Jurkat, Clone E6-1 (cell line): ENCODE results near the gene PPIC.
"Not testable (repeated sequence)": the region's sequence is repeated elsewhere in the genome, so short reads cannot be mapped to it uniquely, and the experiment has no call there.

Source experiments
- DNase-seq: peaks from one replicate; pipeline ENCODE4 v3.0.0-alpha.2; 2011; ENCODE audit warnings: low read depth, low spot score
- H3K4me3 ChIP-seq: 2 replicates; pipeline ENCODE4 v1.5.1; 2011; ENCODE audit warnings: mild to moderate bottlenecking, low read length, control low read depth, moderate library complexity

The PPIC gene

DNA sequence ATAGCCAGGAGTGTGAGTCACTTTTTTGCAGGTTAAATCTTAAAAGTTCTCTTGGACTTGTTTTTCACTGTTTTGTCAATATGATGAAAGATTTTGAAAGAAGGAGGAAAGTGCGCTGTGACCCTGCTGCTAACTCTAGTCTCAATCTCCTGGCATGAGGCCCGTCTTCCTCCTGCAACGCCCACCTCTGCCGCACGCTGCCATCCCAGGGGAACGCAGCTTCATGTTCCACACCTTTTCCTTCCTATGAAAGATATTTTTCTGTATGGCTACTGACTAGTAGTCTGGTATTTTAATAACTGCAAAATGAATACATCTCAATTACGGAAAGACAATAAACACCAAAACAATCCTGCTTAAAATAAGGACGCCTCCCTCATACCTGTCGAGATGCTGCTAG, 8.3 kb downstream of the PPIC start:
- DNase-seq, result no peak
- H3K4me3 ChIP-seq, result no peak overlapping the region

DNA sequence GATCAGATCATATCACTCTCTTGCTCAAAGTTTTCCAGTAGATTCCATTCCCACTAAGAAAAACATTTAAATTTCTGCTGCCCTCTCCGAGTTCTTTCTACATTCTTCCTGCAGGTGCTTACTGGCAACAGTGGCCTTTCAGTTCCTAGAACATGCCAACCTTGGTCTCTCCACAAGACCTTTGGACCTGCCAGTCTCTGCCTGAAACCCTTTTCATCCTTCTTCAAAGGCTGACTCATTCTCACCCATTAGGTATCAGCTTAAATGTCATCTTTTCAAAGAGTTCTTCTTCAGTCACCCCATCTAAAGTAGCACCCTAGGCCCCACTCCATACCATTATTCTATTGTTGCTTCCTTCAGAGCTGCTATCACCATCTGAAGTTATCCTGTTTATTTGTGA, 21.8 kb downstream of the PPIC start:
- no peak overlapping the region for H3K4me3 ChIP-seq
- no peak for DNase-seq

DNA sequence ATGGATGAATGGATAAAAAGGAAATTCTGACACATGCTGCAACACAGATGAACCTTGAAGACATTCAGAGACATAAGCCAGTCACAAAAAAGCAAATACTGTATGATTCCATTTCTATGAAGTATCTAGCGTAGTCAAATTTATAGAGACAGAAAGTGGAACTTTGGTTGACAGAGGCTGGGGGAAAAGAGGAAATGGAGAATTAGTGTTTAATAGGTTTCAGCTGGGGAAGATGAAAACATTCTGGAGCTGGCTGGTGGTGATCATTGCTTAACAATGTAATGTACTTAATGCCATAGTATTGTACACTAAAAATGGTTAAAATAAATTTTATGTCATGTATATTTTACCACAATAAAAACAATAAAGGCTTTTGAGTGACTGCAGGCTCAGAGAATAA, 24.2 kb downstream of the PPIC start:
- no peak for DNase-seq
- no peak overlapping the region for H3K4me3 ChIP-seq

DNA sequence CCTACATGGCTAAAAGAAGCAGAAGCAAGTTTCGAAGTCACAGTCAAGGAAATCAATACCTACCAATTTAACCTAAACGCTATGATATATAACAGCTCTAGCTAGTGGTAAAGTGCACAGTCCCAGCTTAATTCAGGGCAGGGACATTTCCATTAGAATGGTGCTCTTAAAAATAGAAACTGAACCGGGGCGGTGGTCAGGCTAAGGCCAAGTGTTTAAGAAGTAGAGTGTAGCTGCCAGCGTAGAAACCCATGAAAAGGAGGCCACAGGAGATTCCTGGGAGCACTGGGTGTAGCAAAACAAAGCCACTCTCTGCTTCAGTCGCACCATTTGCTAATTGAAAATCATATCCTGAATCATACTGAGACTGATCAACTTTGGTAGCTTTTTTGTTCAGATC, 28.8 kb downstream of the PPIC start:
- DNase-seq, result no peak
- no peak overlapping the region for H3K4me3 ChIP-seq

DNA sequence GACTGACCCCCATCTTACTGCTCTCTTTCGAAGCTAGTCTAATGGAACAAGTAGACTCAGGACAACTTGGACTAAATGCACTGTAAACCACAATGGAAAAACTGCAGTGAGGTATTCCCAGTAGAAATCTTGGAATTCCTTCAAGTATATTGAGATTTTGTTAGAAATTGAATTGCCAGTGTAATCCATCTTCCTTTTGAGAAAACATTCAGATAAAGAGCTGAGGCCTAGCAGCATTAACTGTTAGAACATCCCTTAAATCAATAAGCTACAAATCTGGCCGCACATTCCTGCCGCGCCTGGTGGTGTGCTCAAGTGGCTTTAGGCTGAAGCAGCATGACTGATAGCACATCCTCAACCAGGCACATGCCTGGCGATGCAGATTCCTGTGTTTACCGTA, 29.3 kb downstream of the PPIC start:
- DNase-seq, result no peak

DNA sequence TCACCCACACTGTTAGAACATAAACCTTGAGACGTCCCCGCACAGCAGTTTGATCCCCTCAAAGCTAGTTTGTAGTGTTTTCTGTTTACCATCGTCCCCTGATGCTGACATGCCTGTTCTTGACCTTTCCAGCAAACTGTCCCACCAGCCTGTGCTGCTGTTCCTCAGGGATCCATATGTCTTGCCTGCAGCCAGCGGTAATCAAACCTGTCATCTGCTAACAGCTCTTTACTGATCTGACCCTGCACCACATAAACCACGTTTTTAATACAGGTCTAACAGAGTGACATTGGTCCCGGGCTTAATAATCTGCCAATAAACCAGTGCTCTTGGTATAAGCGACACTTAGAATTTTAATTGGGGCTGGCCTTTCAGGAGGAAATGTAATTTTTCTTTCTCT, 34.7 kb downstream of the PPIC start:
- no peak for DNase-seq

More for the DNA sequence above, 29.3 kb downstream of the PPIC start:
- no peak overlapping the region for H3K4me3 ChIP-seq

DNA sequence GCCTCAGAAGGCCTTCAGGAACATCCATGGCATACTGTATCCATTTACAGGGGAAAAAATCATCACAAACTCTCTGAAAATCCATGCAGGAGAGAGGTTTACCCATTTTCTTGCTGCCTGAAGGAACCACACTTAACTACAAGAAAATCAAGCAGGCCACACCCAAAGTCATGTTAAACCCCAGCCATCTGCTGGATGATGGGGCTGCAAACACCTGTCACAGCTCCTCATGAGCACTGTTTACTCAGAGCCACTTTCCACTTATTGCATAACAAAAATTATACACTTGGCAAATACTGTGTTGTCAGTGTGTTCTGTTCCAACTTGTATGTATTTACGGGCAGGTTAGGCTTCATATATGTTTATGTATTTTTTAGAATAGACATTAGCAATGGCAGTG, 35.8 kb downstream of the PPIC start:
- DNase-seq, result no peak
- H3K4me3 ChIP-seq, result no peak overlapping the region

More for the DNA sequence above, 34.7 kb downstream of the PPIC start:
- H3K4me3 ChIP-seq, result no peak overlapping the region

DNA sequence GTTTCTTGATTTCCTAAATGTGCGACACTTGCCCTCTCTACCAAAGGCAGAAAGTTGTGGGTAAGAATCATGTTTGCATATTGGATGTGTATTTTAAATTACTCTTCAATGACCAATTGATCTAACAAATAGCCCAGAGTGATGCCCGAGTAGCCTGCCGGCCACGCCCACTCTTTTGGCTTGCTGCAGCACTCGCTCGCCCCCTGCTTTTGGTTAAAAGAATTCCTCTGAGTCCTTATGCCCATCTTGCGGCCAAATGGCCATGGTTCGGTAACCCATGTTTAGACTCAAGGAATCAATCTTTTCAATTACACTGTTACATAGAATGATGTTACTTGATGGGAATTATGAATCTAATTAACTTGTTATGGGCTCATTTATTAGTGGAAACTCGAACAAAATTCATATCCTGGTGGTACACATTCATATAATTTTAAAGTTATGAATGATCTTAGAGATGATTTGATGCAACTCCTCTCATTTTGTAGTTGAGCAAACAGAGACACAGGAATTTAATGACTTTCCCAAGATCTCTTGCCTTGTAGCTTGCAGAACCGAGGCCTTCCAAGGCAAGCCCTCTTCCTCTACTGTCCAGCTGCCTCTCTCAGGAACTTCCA, 36.5 kb downstream of the PPIC start:
- no peak overlapping the region for H3K4me3 ChIP-seq
- no peak for DNase-seq

DNA sequence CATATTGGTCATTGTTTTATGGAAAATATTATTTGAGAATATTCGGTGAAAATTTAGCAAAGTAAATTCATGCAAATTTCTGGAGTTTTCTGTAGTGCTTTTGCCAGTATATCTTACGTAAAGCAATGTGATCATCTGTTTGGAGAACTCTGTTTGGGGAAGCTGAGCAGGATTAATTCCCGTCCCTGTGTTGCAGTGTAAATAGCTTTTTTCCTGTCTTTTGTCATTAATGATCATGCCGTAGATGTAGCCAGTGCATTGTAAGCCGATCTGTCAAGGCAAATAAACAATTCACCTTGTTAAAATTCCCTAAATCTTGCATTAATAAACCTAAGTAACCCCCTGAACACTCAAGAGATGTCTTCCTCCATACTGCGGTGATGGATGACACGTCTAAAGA, 39.2 kb downstream of the PPIC start:
- no peak overlapping the region for H3K4me3 ChIP-seq
- no peak for DNase-seq

DNA sequence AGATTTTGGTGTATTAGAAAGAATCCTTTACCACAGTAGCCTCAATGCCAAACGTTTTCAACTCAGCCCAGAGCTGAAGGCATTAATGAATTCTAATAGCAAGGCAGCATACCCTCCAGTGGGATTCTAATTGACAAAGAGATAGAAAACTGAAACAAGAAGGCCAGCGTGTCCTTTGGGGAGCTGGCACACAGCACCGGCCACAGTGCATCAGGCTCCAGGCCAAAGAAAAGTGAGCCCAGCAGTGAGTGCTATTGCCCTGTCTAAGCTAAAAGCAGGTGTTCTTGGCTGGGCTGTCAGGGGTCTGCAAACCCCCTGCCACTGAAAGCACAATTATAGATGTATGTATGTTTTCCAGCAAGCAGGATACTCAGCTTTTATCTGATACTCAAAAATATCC, 40.4 kb downstream of the PPIC start:
- H3K4me3 ChIP-seq, result no peak overlapping the region
- DNase-seq, result no peak

DNA sequence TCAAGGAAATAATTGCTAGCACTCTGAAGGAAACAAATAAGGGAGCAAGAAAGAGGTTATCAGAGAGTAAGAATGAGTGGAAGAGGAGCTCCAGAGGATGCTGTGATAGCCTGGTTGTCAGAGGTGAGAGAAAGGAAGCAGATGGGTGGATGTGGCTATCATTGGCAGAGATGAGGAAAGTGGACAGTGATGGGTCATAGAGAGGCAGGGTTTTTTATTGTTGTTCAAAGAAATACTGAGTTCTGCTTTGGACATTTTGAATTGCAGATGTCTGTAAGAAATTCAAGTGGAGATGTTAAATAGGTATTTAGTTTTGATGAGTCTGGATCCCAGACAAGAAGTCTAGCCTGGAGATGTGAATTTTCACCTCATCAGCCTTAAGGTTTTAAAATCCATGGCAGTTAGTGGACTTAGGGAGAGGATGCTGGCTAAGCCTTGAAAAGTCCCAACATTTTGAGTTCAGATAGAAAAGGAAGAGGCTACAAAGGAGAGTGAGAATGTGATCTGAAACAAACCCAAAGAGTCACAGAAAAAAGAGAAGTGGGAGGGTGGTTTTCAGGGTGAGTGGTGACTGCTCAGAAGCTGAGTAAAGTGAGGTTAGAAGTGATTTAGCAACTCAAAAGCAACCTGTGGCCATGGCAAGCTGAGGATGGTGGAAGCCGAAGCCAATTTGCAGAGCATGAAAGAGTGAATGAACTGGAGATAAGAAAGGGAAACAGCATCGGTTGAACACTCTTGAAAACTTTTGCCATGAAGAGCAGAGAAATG, 50.4 kb downstream of the PPIC start:
- no peak for DNase-seq
- H3K4me3 ChIP-seq, result no peak overlapping the region

DNA sequence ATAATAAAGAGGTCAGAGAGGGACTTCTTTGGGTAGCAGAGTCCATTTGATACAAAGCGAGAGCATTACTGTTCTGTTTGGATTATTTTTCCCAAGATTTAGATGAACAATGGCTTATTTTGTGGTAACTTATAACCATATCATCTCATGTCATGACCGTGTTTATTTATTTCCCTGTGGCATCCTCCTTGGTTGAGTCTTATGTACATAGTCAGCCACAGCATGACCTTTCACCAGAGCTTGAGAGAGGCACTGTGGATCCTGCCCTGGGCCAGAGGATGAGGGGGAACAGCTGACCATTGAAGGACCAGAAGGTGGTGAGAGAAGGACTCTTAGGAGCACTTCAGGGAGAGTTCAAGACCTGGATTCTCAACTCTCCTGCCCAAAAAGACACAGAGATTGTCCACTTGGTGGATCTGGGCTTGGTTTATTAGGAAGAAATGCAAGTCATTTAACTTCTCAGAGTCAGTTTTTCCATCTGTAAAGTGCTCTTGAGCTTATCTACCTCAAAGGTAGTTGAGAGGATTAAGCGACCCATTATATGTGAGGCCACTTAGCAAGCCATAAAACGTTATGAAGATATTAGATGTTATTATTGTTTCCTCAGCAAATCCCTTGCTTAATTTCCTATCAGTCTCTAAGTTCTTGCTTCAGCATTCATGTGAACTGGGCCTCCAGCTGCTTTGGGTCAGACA, 51.4 kb downstream of the PPIC start:
- no peak for DNase-seq
- no peak overlapping the region for H3K4me3 ChIP-seq

DNA sequence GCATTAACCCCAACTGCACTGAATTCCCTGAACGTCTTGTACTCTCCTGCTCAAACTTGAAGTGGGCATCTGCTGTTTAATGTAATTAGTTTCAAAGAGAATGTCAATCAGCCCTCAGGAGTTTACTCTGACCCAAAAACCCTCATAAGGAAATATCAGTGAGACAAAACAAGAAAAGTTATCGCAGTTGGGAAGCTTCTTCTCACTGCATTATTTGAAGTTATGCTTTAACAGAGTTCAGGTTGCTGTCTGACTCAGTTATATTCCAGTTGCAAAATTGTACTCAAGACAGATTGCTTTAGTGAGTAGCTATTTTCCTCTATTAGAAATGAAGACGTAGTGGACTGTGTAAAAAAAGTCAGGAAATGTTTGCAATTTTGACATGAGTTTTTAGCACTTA, 52.1 kb downstream of the PPIC start:
- H3K4me3 ChIP-seq, result no peak overlapping the region
- DNase-seq, result no peak

DNA sequence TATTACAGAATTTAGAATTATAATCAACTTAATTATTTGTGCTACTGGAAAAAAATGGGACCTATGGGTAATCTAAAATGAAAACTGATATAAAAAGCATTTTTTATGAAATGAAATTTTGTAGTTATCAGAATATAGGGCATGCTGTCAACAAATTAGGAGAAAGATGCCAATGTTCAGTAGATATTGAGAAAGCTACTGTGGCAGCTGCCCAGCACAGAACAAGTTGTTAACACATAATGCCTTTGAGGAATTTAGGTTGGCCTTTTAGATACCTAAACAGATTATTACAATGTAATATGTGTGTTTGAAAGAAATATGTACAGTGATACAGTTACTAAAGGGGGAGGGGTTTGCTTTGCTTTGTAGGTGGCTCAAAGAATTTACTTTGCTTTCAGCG, 54.1 kb downstream of the PPIC start:
- no peak overlapping the region for H3K4me3 ChIP-seq
- DNase-seq, result no peak

DNA sequence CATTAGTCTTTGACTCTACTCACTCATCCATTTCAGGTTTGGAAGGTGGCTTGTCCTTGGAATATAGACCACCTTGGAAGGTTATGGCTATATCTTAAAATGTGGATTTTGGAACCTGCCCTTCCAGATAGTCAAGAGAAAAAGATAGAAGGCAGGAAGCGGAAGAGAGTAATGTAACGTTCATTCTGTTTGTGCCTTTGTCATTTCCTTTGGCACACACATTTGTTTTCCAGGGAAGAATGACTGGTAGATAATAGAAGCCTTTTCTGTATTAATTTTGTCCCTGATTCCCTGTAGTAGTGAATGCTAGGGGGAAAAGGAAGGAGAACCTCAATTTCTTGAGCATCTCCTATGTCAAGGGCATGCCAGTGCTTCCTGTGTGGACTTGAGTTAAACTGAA, 54.7 kb downstream of the PPIC start:
- H3K4me3 ChIP-seq, result no peak overlapping the region
- DNase-seq, result no peak

DNA sequence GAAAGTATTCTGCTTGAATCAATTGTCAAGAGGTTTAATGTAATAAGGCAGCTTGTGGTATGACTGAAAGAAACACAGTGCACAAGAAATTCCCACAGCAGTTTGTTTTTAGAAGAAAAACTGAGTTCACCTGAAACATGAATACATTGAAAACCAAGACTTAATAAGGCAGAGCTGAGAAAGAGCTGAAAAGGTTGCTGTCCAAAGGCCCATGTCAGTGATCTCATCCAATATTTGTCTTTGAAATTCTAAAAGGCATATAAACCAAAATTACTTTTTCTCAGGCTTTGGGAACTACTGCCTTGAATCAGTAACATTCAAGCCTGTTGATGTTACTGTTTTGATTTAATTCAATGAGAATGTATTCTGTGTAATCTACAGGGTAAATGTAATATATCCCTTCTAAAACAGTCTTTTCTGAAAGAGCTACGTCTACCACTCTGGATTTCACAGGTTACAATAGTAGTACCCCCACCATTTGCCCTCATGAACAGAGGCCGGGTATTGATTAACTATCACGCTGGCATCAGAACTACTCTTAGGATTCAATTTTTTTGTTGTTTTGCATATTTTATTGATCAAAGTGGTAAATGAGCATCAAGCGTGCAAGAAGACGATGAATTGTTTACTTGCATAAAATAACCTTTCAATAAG, 57.8 kb downstream of the PPIC start:
- no peak overlapping the region for H3K4me3 ChIP-seq
- no peak for DNase-seq

DNA sequence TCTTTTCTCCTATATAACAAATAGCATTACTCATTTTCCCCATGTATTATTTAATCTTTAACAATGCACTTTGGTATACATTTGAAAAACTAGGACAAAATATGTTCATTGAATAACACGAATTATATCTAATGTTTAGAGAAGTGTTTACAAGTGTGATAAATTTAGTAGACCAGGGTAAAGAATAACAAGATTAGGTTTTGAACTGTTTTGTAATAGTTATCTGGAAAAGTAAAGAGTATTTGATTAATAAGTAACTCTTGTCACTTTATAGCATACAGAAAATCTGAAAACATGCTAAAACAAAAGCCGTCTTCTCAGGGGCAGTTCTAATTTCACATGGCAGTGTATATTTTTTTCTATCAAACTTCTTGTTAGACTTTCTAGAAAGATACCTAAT, 58.5 kb downstream of the PPIC start:
- DNase-seq, result no peak
- no peak overlapping the region for H3K4me3 ChIP-seq

DNA sequence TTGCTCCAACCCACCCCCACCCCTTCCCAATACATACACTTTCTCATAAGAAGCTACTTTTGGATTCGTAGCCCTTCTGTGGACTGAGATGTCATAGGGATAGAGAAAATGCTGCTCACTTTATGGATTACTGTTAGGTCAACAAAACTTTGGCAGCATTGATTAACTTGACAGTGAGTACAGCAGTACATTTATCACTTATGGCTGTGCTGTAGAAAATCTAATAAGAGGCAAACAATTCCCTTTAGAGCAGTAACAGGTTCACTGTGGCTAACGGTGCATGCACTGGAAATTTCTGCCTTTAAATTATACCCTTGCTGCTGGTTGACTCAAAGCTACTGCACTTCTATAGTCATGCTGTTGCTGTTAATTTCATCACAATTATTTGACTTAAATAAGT, 59.2 kb downstream of the PPIC start:
- no peak for DNase-seq
- no peak overlapping the region for H3K4me3 ChIP-seq

DNA sequence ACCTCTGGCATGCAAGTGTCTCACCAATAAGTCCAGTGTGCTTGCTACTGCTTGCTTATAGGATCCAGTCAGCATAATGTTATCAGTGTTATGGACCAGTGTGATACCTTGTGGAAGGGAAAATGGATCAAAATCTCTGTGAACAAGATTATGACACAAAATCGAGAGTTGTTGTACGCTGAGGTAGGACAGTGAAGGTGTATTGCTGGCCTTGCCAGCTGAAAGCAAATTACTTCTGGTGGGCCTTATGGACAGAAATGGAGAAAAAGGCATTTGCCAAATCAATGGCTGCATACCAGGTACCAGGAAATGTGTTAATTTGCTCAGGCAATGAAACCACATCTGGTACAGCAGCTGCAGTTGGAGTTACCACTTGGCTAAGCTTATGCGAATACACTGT, 62.3 kb downstream of the PPIC start:
- not testable (repeated sequence) for H3K4me3 ChIP-seq, DNase-seq

DNA sequence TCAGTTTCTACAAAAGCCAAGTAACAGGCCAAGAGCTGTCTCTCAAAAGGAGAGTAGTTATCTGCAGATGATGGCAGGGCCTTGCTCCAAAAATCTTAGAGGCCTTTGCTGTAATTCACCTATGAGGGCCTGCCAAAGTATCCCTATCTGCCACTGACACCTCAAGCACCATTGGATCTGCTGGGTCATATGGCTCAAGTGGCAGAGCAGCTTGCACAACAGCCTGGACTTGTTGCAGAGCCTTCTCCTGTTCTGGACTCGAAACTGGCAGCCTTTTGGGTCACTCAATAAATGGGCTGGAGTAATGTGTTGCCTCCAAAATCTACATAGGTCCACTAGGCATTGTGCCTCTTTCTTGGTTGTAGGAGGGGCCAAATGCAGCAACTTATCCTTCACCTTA, 62.8 kb downstream of the PPIC start:
- not testable (repeated sequence) for DNase-seq, H3K4me3 ChIP-seq
